Lung microvascular endothelial cell (primary cell): ENCODE data around the gene SPECC1. TPM values are rescaled to one million over a fixed set of nuclear protein-coding genes. Genes with fewer than 3 reads are reported as not detected.
"Not testable (repeated sequence)": the region's sequence is repeated elsewhere in the genome, so short reads cannot be mapped to it uniquely, and the experiment has no call there.

Experiments
- DNase-seq, 2 donors: peaks; one replicate each; pipeline versions ENCODE4 v3.0.0 to v3.0.0-alpha.2; 2010; ENCODE audit warnings: low read depth in 2 of 2
- total RNA-seq: library from RNA; depleted of rRNA; stranded (reverse); fragments of >200 nt; gene quantifications from 2 replicates; pipeline ENCODE4 v1.2.1, GENCODE V29; 2014

SPECC1 gene
- total RNA-seq, 1 donor from 2014 or later = 0.60 TPM

DNA sequence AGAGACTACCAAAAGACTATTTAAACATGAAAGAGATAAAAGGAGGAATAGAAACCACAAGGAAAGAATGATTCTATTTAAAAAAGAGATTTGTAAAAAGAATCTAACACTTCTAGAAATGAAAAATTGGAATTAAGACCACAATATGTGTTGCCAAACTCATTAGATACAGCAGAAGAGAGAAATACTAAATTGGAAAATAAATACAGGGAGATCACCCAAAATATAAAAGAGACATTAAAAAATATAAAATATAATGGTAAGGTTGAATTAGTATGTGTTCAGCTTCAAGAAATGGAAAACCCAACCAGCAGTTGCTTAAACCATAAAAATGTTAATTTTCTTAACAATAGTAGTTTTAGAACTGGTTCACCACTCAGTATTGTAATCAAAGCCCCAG lies 297.8 kb downstream of the SPECC1 start:
- no peak for DNase-seq

DNA sequence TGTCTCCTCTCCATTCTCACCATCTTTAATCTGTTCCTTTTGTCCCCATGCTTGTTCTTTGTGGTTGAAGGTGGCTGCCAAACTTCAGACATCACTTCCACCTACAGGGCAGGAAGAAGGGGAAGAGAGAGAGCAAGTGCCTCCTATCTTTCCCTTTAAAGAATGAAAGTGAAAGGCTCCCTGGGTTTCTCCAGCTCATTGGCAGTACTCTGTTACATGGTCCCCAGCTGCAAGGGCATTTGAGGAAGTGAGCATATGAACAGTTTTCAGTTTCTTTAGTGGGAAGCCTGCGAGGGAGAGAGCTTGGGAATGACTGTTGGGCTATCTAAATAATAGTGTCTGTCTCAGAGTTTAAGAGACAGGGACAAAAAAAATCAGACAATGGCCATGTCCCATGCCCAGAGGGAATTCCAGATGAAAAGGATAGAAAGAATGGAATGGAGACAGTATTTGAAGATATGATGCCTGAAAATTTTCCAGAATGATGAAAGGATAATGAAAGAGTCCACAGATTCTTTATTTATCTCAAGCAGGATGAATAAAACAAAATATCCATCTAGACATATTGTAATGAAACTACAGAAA lies 298.3 kb downstream of the SPECC1 start:
- DNase-seq = no peak

DNA sequence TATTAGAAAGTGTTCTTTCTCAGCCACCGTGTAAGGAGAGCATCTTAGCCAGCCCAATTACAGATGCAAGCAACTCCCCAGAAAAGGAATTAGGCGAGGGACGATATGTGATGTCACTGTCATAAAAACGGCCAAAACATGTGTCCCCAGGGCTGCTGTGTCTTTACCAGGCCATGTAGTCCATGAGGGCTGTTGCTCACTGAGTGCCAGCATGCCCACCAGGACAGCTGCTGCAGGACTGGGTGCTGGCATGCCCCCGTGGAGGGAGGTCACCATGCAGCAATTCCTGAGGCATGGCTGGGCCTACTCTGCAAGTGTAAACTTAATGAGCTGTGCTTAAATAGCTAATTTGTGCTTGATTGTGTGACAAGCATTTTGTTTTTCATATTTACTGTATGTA lies 301.3 kb downstream of the SPECC1 start:
- DNase-seq = no peak

DNA sequence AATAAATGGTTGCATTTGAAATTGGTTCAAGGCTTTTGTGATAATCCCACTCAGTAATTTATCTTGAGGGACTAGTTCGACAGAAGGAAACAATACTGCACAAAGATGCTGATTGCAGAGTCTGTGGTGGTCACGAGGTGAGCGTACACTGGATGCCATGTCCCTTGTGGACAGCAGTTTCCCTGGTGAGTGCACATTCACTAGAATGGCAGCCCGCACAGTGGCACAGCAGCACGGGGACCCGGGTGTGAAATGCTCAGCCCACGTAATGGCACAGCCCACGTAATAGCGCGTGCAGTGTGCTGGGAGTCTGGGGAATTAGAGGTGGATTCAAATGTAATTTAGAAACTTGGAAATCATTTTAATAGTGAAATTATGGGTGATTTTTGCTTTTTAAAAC lies 304.1 kb downstream of the SPECC1 start:
- no peak for DNase-seq

DNA sequence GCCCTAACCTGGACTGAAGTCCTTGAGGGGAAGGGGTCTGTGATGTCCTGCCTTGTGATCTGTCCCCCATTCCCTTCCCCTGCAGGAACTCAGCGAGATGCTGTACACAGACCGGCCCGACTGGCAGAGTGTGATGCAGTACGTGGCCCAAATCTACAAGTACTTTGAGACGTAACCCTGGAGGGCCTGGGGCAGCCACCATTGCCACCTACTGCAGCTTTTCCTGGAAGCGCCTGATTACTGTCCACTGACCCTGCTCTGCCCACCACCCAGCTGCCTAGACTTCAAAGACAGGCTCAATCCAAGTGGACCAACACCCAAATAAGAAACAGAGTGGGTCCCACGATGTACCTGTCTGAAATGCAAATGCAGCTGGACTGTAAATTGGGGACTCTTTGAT lies 304.7 kb downstream of the SPECC1 start:
- DNase-seq = no peak

DNA sequence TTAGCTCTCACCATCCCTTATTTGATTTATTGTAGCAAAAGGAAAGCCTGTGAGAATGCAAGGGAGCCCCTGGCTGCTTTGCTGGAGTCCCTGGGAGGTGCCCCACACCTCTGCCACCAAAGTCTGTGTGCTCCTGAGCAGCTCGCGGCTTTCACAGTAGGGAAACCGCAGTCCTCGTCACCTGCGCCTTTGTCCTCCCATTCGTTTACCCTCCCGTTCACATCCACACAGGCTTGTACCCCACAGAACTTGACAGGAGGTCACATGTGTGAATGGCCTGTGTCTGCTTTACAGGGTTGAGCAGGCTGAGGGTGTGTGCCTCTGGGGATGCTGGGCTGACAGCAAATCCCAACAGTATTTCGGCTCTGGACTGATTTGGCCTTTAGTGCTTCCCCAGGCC lies 305.7 kb downstream of the SPECC1 start:
- DNase-seq = no peak

DNA sequence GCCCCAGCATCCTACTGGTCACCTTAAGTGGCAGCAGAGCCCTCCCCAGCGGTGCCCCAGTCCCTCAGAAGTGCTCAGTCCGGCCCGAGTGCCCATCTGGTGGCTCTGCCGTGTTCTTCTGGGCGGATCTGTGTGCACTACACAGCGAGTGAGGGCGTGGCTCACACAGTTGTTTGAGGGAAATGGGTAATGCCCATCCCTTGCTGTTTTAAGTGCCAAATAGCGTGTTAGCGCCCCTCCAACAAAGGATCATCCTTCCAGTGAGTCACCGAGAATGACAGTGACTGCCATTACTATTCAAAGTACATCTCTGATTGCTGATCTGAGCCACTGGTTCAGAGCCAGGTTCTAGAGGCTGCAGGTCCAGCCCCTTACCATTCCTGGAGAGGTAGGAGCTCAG lies 306.2 kb downstream of the SPECC1 start:
- no peak for DNase-seq

DNA sequence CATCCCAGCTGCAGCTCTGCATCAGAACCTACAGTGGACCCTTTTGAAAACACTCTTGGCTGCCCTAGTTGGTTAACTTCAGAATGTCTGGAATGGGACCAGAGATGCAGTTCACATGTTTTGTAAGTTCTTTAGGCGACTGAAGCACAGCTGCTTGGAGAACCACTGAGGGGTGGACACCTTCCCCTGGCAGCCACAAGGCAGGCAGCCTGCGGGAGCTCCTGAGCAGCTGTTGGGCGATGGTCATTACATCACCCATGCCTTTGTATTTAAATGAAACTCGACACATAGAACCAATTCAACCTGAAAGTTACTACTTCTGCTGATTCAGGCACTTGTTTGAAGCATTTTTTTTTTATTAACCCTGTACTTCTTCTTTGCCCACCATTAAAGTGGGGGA lies 306.7 kb downstream of the SPECC1 start:
- no peak for DNase-seq

DNA sequence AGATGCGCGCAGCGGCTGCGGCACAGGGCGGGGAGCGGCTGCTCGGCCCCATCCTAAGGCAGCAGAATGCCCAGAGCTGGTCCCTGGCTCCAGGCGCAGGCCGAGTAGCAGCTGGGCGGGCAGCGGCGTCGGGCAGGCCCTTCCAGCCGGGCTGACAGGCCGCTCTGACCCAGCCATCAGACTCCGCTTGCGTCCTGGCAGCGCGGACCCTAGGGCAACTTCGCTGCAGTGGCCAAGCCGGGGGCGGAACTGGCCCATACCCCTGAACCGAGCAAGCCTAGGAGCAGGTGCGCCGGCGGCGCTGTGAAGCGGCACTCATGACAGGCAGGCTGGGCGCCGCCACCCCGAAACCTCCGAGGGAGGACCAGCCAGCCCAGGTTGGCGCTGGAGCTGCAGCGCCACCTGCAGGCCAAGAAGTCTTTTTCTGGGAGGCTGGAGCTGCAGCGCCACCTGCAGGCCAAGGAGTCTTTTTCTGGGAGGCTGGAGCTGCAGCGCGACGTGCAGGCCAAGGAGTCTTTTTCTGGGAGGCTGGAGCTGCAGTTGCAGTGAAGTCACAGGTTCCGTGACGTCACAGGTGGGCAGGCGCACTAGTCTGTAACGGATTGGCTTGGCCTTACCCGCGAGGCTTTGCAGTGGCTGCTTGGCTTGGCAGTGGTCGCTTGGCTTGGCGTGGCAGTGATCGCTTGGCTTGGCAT lies 311.5 kb downstream of the SPECC1 start:
- peak; percentile 61 to 63 for DNase-seq

DNA sequence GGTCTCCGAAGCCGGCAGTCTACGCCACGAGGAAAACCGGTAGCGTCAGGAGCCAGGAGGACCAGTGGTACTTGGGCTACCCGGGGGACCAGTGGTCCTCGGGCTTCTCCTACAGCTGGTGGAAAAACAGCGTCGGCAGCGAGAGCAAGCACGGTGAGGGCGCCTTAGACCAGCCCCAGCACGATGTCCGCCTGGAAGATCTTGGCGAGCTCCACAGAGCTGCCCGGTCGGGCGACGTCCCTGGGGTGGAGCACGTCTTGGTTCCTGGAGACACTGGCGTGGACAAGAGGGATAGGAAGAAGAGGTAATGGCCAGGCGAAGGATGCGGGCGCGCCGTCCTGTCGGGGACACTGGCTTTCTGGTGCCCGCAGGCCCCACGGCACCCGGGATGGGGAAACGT lies 312.2 kb downstream of the SPECC1 start:
- DNase-seq = not testable (repeated sequence)

DNA sequence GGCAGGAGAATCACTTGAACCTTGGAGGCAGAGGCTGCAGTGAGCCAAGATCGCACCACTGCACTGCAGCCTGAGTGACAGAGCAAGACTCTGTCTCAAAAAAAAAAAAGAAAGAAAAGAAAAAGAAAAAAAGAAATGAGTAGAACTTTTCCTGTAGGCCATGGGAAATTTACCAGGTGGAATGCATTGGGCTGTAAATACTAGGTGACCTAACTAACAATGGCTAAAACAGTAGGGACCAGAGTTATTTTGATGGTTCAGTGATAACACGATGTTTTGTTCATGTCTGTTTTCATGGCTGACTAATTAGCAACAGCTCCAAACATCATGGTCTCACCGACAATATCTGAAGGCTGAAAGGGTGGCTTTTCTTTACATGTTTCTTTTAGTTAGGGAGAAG lies 318.6 kb downstream of the SPECC1 start:
- not testable (repeated sequence) for DNase-seq

DNA sequence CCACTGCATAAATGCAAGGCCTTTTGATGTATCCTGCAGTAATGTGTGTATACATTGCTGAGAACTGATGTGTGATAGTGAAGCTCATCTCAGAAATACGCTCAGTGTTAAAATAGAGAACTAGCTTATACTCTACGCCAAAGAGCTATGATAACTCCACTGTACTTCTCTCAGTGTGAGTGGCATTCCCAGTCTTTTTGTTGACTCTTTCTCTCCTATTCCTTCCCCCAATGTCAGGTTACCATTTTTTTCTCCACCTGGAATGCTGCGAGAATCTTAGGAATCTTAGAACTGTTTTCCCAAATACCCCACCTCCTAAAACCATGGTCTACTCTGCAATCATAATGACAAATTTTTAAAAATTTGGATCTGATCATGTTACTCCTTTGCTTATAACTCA lies 342.2 kb downstream of the SPECC1 start:
- not testable (repeated sequence) for DNase-seq

DNA sequence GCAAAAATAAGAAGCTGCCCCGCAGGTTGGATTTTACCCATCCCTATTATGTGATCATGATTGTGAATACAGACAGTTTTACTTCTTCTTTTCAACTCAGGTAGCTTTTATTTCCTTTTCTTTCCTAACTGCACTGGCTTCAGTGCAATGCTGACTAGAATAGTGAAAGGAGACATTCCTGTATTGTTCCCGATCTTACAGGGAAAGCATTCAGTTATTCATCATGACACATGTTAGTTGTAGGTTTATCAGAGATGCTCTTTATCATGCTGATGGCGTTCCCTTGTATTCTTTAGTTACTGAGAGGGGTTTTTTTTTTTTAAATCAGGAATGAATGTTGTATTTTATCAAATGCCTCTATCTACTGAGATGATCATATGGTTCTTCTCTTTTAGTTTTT lies 343.4 kb downstream of the SPECC1 start:
- not testable (repeated sequence) for DNase-seq

DNA sequence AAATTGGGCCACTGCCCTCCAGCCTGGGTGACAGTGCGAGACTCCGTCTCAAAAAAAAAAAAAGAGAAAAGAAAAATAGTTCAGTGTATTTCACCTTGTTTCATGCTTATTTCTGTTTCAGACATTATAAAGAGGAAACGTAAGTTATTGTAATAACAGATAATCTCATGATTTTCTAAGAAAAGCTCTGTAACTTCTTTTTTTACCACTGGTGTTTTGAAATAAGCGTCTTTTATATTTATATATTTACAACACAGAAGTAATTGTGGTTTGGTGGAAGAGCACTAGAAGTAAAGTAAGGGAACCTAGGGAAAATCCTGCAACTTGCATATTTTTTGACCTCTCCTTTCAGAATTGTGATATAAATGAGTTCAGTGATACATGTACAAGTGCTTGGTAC lies 354.7 kb downstream of the SPECC1 start:
- DNase-seq = not testable (repeated sequence)

Other genes with a start within 250 kb of the SPECC1 start
- gene ULK2, start 141.4 kb upstream of the SPECC1 start, total RNA-seq = 15.3 and 35.5 TPM in 2 replicates
- 9.6 and 15.5 TPM in 2 replicates for gene AKAP10, start 31.5 kb upstream of the SPECC1 start, total RNA-seq